ENCODE data around the gene GALNT15.

Gene GALNT15

DNA sequence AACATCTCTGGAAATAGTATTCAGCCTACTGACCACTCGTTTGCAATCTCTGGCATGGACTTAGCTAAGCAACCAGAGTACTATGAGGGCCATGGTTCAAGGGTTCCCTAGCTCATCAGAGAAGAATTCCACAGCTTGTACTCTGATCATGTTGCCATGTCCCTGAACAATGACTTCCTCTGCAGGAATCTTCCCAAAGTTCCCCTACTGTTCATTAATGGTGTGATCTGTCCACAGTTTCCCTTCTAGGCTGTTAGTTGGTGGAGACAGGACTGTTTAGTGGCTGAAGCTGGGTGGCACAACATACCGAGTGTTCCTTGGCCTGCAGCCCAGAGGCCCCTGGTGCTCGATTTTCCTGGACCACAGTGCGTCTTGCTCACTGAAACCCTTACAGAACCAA lies 44.4 kb upstream of the GALNT15 start:
- TF ChIP-seq REST (IDR thresholded peaks at IDR 0.05; ENCODE audit: low read depth) (no peak), NFIC (IDR thresholded peaks at IDR 0.05) (no peak), TEAD4 (IDR thresholded peaks at IDR 0.05) (no peak), CREB1 (IDR thresholded peaks at IDR 0.05; ENCODE audit: low read depth) (no peak), ZBTB7A (IDR thresholded peaks at IDR 0.05; ENCODE audit: low read depth) (no peak), RAD21 (IDR thresholded peaks at IDR 0.05; ENCODE audit: low read depth) (no peak), TAF1 (IDR thresholded peaks at IDR 0.05; ENCODE audit: low read depth) (no peak), EGR1 (IDR thresholded peaks at IDR 0.05) (no peak)

GRCh38 chr3:16132190-16132589 lies 42.3 kb upstream of the GALNT15 start:
- no peak for TF ChIP-seq TCF12 (IDR thresholded peaks at IDR 0.05; ENCODE audit: low read depth)
- TF ChIP-seq MAX (IDR thresholded peaks at IDR 0.05), result no peak
- TF ChIP-seq ZBTB7A (IDR thresholded peaks at IDR 0.05; ENCODE audit: low read depth), result no peak
- TF ChIP-seq TEAD4 (IDR thresholded peaks at IDR 0.05), result no peak
- TF ChIP-seq RAD21 (IDR thresholded peaks at IDR 0.05; ENCODE audit: low read depth), result no peak
- no peak for TF ChIP-seq USF1 (IDR thresholded peaks at IDR 0.05)
- no peak for TF ChIP-seq CREB1 (IDR thresholded peaks at IDR 0.05; ENCODE audit: low read depth)
- TF ChIP-seq REST (IDR thresholded peaks at IDR 0.05; ENCODE audit: low read depth), result no peak
- no peak for TF ChIP-seq EGR1 (IDR thresholded peaks at IDR 0.05)
- no peak for TF ChIP-seq NFIC (IDR thresholded peaks at IDR 0.05)
- no peak for TF ChIP-seq FOXM1 (IDR thresholded peaks at IDR 0.05; ENCODE audit: borderline replicate concordance, low read depth)
- no peak for TF ChIP-seq CEBPB (IDR thresholded peaks at IDR 0.05)
- TF ChIP-seq YY1 (IDR thresholded peaks at IDR 0.05; ENCODE audit: low read depth), result no peak
- TF ChIP-seq EP300 (IDR thresholded peaks at IDR 0.05; ENCODE audit: borderline replicate concordance), result no peak
- TF ChIP-seq TAF1 (IDR thresholded peaks at IDR 0.05; ENCODE audit: low read depth), result no peak

GRCh38 chr3:16132928-16133327 lies 41.6 kb upstream of the GALNT15 start:
- TF ChIP-seq RAD21 (IDR thresholded peaks at IDR 0.05; ENCODE audit: low read depth) (no peak), MAX (IDR thresholded peaks at IDR 0.05) (no peak), ZBTB7A (IDR thresholded peaks at IDR 0.05; ENCODE audit: low read depth) (no peak)

GRCh38 chr3:16134173-16134928 lies 40.1 kb upstream of the GALNT15 start:
- no peak for TF ChIP-seq RAD21 (IDR thresholded peaks at IDR 0.05; ENCODE audit: low read depth)
- TF ChIP-seq NFIC (IDR thresholded peaks at IDR 0.05), result no peak
- TF ChIP-seq EGR1 (IDR thresholded peaks at IDR 0.05), result no peak
- TF ChIP-seq TEAD4 (IDR thresholded peaks at IDR 0.05), result no peak
- no peak for TF ChIP-seq EP300 (IDR thresholded peaks at IDR 0.05; ENCODE audit: borderline replicate concordance)
- TF ChIP-seq YY1 (IDR thresholded peaks at IDR 0.05; ENCODE audit: low read depth), result no peak
- no peak for TF ChIP-seq CREB1 (IDR thresholded peaks at IDR 0.05; ENCODE audit: low read depth)
- no peak for TF ChIP-seq ZBTB7A (IDR thresholded peaks at IDR 0.05; ENCODE audit: low read depth)
- no peak for TF ChIP-seq USF1 (IDR thresholded peaks at IDR 0.05)
- TF ChIP-seq TCF12 (IDR thresholded peaks at IDR 0.05; ENCODE audit: low read depth), result no peak
- TF ChIP-seq REST (IDR thresholded peaks at IDR 0.05; ENCODE audit: low read depth), result no peak
- no peak for TF ChIP-seq MAX (IDR thresholded peaks at IDR 0.05)
- TF ChIP-seq CEBPB (IDR thresholded peaks at IDR 0.05), result no peak
- no peak for TF ChIP-seq TAF1 (IDR thresholded peaks at IDR 0.05; ENCODE audit: low read depth)

All from Ishikawa (cell line).